GM18858 (cell line): ENCODE results near the gene RTCB.

Experiments
- ATAC-seq: cut with Tn5 transposase; IDR thresholded peaks from one replicate; pipeline ENCODE4 v1.9.1; 2021; ENCODE audit not compliant: unreplicated experiment

The RTCB gene

DNA sequence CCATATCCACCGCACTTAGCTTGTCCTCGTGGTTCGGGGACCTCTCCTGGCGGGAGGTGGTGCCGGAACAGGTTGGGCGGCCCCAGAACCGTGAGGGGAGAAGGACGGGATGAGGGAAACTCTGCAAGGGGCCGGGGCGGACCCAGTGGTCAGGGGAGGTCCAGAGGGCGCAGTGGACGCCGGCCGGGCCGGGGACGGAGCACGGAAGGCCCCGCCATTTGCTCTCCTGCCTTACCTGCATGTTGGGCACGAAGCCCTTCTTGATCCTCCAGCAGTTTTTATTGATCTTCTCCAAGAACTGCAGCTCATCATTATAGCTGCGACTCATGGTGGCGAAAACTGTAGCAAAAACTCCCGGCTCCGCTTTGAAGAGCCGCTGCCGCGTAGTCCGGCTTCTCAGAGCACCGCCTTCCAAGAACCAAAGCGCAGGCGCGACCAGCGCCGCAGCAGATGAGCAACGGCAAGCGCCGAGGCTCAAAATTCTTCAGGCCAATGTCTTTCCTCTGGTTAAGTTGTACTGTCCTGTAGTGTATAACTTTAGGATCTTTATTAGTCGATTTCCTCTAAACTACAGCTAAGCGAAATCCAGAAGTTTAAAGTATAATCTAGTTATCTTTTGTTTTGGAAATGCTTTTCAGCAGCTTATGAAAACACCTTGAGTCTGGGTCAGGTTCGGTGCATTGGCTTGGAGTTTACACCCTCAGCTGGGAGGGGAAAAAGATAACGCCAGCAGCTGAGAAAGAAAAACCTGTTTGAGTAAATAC, at the start of gene RTCB:
Gene RTCB, minus strand, starts transcription at position 419 of the 764 bp plus-strand sequence. Its CDS starts 91 bp downstream, at position 328.
- no peak for ATAC-seq

- ATAC-seq: no peak
Observed at GRCh38 chr22:32457031-32457430, 45.0 kb upstream of the RTCB start.

GRCh38 chr22:32448980-32449379, 36.9 kb upstream of the RTCB start:
- ATAC-seq: no peak

DNA sequence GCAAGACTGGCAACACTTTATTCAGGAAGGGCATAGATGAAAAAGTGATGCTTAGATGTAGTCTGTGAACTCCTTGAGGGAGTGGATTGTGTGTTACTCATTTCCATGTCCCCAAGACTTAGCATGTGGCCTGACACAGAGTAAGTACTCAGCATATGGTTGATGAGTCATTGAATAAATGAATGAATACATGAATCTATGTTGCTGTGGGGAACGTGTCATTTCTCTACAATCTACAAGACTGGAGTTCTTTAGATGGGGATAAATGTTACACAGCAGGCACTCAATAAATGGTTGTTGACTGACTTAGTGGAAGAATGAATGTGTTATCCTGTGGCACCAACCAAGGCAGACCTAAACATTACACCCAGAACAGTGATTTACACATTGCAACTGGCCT, 34.3 kb upstream of the RTCB start:
- ATAC-seq: no peak

- no peak for ATAC-seq
Observed at GRCh38 chr22:32444068-32444467, 32.0 kb upstream of the RTCB start.

- ATAC-seq: no peak
Observed at GRCh38 chr22:32430352-32430751, 18.3 kb upstream of the RTCB start.

DNA sequence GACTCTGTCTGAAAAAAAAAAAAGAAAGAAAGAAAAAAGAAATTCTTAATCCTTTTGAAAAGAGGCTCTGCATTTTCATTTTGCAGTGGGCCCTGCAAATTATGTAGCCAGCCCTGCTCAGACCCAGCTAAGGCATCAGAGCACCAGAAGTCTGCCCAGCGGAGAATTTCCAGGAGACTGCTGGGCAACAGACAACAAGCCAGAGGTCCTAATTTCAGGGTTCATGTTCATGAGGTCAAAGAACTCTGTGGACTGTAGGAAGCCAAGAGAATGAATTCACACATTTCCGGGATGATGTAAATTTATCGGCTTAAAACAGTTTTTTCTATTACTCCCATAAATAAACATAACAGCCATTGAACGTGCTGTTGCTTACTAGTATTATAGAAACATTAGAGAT, 14.8 kb upstream of the RTCB start:
- no peak for ATAC-seq

- ATAC-seq: no peak
Observed at GRCh38 chr22:32423664-32424063, 11.6 kb upstream of the RTCB start.

GRCh38 chr22:32422062-32422461, 10.0 kb upstream of the RTCB start:
- no peak for ATAC-seq

- ATAC-seq: no peak
Observed at GRCh38 chr22:32421484-32421883, 9.4 kb upstream of the RTCB start.

DNA sequence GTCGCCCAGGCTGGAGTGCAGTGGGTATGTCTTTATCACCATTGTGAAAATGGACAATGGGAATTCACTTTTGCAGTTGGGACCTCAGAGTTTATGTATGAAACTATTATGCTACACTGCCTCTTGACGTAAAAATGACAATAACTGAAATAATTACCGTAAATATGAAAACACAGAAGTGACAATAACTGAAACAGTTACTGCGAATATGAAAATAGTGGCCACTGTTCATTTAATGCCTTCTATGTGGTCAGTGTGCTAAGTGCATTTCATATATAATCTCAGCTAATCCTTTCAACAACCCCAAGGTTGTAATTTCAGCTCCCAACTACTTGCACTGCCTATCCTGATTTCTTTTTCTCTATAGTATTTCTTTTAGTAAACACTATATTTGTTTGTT, 5.9 kb upstream of the RTCB start:
- ATAC-seq: no peak

- no peak for ATAC-seq
Observed at GRCh38 chr22:32416556-32417085, 4.6 kb upstream of the RTCB start.

- no peak for ATAC-seq
Observed at GRCh38 chr22:32414191-32414590, 2.1 kb upstream of the RTCB start.

DNA sequence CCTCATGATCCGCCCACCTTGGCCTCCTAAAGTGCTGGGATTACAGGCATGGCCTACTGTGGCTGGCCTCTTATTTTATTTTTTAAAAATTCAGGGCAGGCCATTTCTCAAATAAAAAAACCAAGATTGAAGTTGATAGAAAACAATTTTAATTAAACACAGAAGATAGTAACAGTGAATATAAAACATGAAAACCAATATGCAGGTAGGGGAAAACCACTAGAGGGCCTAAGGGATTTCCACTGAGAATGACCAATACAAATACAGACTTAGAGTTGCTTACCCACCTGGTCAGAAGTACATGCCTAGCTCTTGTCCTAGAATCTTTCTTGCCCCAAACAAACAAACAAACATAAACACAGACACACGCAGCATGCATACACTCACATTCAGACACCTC, 1.7 kb upstream of the RTCB start:
- no peak for ATAC-seq

DNA sequence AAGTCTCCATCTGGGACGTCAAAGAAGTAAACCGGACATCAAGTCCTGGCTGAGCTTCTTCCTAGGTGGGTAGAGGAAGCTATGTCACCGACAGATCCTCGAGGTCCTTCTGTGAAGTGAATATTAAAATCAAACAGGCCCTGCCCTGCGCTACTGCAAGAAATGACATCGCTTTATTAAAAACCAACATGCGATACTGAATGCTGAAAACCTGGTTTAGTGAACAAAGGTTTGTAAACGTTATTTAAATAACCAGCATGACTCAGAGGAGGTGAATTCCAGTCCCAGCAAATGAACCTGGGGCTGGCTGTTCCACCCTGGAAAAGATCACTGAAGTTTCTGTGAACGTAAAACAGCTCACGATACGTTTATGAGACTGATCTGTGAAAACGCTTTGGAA, 645 bp downstream of the RTCB start:
- ATAC-seq: no peak

DNA sequence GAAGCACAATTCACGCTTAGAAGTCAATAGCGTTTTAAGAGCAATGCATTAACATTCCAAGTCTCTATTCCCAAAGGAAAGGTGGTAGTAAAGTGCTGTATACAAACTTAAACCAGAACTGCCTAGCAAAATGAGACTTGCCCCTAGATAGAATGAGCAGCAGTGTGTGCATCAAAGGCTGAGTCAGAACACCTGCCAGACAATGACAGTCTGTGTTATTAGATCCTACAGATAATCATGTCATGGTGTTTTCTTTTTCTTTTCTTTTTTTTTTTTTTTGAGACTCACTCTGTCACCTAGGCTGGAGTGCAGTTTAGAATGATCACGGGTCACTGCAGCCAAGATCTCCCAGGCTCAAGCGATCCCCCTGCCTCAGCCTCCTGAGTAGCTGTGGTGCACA, 1.6 kb downstream of the RTCB start:
- ATAC-seq: no peak

DNA sequence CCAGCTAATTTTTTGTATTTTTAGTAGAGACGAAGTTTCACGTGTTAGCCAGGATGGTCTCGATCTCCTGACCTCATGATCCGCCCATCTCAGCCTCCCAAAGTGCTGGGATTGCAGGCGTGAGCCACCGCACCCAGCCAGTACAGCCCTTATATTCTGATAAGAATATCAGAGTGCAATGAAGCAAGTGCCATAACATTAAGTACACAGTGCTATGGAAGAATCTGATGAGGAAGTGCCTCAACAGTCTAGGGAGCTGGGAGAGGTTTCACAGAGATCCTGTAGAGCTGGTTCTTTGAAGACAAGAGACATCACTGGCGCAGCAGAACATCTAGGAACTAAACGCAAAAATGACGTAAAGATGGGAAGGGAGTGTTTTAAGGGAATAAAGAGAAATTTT, 2.1 kb downstream of the RTCB start:
- no peak for ATAC-seq

GRCh38 chr22:32407936-32408335, 4.1 kb downstream of the RTCB start:
- ATAC-seq: no peak

- ATAC-seq: peak; percentile 56
Observed at GRCh38 chr22:32407312-32407711, 4.7 kb downstream of the RTCB start.

GRCh38 chr22:32404021-32404420, 8.0 kb downstream of the RTCB start:
- no peak for ATAC-seq

- no peak for ATAC-seq
Observed at GRCh38 chr22:32401486-32401885, 10.6 kb downstream of the RTCB start.

DNA sequence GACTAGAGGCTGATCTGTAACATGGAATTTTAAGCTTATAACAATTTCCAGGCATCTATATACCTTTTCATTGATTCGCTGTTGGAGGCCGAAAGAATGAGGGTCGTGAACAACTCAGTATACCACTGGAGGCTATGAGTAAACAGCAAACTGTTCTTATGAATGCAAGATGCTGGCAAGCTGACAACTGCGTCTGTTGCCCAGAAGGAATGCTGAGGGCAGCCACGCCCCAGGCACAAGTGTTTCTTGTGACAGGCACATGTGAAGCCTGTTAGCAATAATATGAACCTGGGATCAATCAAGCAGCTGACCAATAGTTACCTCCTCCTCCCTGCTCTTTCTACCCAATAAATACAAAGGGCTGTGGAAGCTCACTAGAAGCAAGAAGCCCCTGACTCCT, 15.3 kb downstream of the RTCB start:
- no peak for ATAC-seq

- no peak for ATAC-seq
Observed at GRCh38 chr22:32396255-32396654, 15.8 kb downstream of the RTCB start.
